ENCODE results near the gene MOB4.

- TF ChIP-seq CTCF (IDR thresholded peaks at IDR 0.05; ENCODE audit: low read depth, low read length) = peak; percentile 53
- no peak for TF ChIP-seq POLR2A (IDR thresholded peaks at IDR 0.05; ENCODE audit: extremely low read depth, insufficient read length)
- TF ChIP-seq MAX (IDR thresholded peaks at IDR 0.05; ENCODE audit: low read depth, low read length) = peak; percentile 77
These were observed 83.6 kb downstream of the MOB4 start for GRCh38 chr2:197599285-197599965.
